Duodenal mucosa (tissue), 2 donors: Measurements from ENCODE around the gene UGT1A8.
"Not testable (repeated sequence)": the region's sequence is repeated elsewhere in the genome, so short reads cannot be mapped to it uniquely, and the experiment has no call there.

ENCODE experiments used
- H3K27ac ChIP-seq: one replicate; pipeline ENCODE4 v1.7.0; 2013; ENCODE audit warnings: low read depth, low read length
- H3K27me3 ChIP-seq, 2 donors: one replicate each; pipeline ENCODE4 v1.7.0; 2013; ENCODE audit warnings: low read length in 2 of 2, control low read depth in 1 of 2; ENCODE audit not compliant: insufficient read depth in 2 of 2, control insufficient read depth in 1 of 2
- H3K36me3 ChIP-seq, 2 donors: one replicate each; pipeline ENCODE4 v1.7.0; 2013; ENCODE audit warnings: low read length in 2 of 2, control low read depth in 1 of 2; ENCODE audit not compliant: insufficient read depth in 2 of 2, control insufficient read depth in 1 of 2
- H3K4me1 ChIP-seq, 2 donors: one replicate each; pipeline ENCODE4 v1.7.0; 2013; ENCODE audit warnings: low read length in 2 of 2, control low read depth in 1 of 2; ENCODE audit not compliant: insufficient read depth in 2 of 2, control insufficient read depth in 1 of 2
- H3K4me3 ChIP-seq, 2 donors: one replicate each; pipeline ENCODE4 v1.7.0; 2013; ENCODE audit warnings: low read length in 2 of 2, low read depth in 1 of 2
- H3K9ac ChIP-seq, 2 donors: one replicate each; pipeline ENCODE4 v1.7.0; 2013; ENCODE audit warnings: low read length in 2 of 2, low read depth in 1 of 2
- H3K9me3 ChIP-seq, 2 donors: one replicate each; pipeline ENCODE4 v1.7.0; 2013; ENCODE audit warnings: low read length in 2 of 2, control low read depth in 1 of 2; ENCODE audit not compliant: control insufficient read depth in 1 of 2

UGT1A8 gene

GRCh38 chr2:233638836-233639235 lies 21.4 kb downstream of the UGT1A8 start:
- Histone ChIP-seq H3K27me3 (no peaks in the 10 kb centered on the region), H3K9me3 (no peaks in the 10 kb centered on the region), H3K4me1 (peaks cover 0 to 4% of the 10 kb centered on the region in 2 donors), H3K27ac (no peak overlapping the region), H3K4me3 (peak overlapping the region; percentile 43 to 50), H3K9ac (no peak overlapping the region), H3K36me3 (no peaks in the 10 kb centered on the region)

GRCh38 chr2:233639860-233640259 lies 22.4 kb downstream of the UGT1A8 start:
- Histone ChIP-seq H3K4me3 (peak overlapping the region in 1 of 2 donors; percentile 1), H3K27ac (no peak overlapping the region), H3K9me3 (peaks cover 0 to 1% of the 10 kb centered on the region in 2 donors), H3K27me3 (no peaks in the 10 kb centered on the region), H3K9ac (no peak overlapping the region), H3K36me3 (no peaks in the 10 kb centered on the region), H3K4me1 (peaks cover 0 to 4% of the 10 kb centered on the region in 2 donors)

- Histone ChIP-seq H3K4me1 (peaks cover 0 to 4% of the 10 kb centered on the region in 2 donors), H3K9ac (no peak overlapping the region), H3K4me3 (no peak overlapping the region), H3K27me3 (no peaks in the 10 kb centered on the region), H3K9me3 (peaks cover 13 to 15% of the 10 kb centered on the region in 2 donors), H3K27ac (no peak overlapping the region), H3K36me3 (no peaks in the 10 kb centered on the region)
These were observed 25.7 kb downstream of the UGT1A8 start for GRCh38 chr2:233643128-233643527.

GRCh38 chr2:233646033-233646432 lies 28.6 kb downstream of the UGT1A8 start:
- H3K9ac ChIP-seq, H3K4me1 ChIP-seq, H3K27me3 ChIP-seq, H3K4me3 ChIP-seq, H3K27ac ChIP-seq, H3K36me3 ChIP-seq: not testable (repeated sequence)
- H3K9me3 ChIP-seq = peaks cover 13 to 15% of the 10 kb centered on the region in 2 donors

- Histone ChIP-seq H3K27me3 (no peaks in the 10 kb centered on the region), H3K27ac (no peak overlapping the region), H3K36me3 (no peaks in the 10 kb centered on the region), H3K9ac (no peak overlapping the region), H3K4me1 (peaks cover 0 to 5% of the 10 kb centered on the region in 2 donors), H3K4me3 (no peak overlapping the region), H3K9me3 (peaks cover 5 to 8% of the 10 kb centered on the region in 2 donors)
These were observed 33.5 kb downstream of the UGT1A8 start for GRCh38 chr2:233650981-233651380.

- Histone ChIP-seq H3K4me1 (peaks cover 0 to 5% of the 10 kb centered on the region in 2 donors), H3K9ac (no peak overlapping the region), H3K9me3 (peaks cover 4% of the 10 kb centered on the region in 2 donors), H3K36me3 (no peaks in the 10 kb centered on the region), H3K4me3 (no peak overlapping the region), H3K27me3 (no peaks in the 10 kb centered on the region), H3K27ac (no peak overlapping the region)
These were observed 34.0 kb downstream of the UGT1A8 start for GRCh38 chr2:233651430-233651829.

- Histone ChIP-seq H3K9ac (no peak overlapping the region), H3K4me3 (no peak overlapping the region), H3K9me3 (no peaks in the 10 kb centered on the region), H3K27me3 (no peaks in the 10 kb centered on the region), H3K4me1 (peaks cover 0 to 5% of the 10 kb centered on the region in 2 donors), H3K36me3 (no peaks in the 10 kb centered on the region), H3K27ac (no peak overlapping the region)
These were observed 37.1 kb downstream of the UGT1A8 start for GRCh38 chr2:233654501-233654900.

- no peak overlapping the region for H3K9ac ChIP-seq
- no peak overlapping the region for H3K27ac ChIP-seq
- H3K27me3 ChIP-seq = no peaks in the 10 kb centered on the region
- H3K9me3 ChIP-seq = no peaks in the 10 kb centered on the region
- H3K4me3 ChIP-seq = no peak overlapping the region
- H3K4me1 ChIP-seq = peaks cover 0 to 5% of the 10 kb centered on the region in 2 donors
- H3K36me3 ChIP-seq = no peaks in the 10 kb centered on the region
These were observed 37.6 kb downstream of the UGT1A8 start for GRCh38 chr2:233655043-233655442.

GRCh38 chr2:233655943-233656342 lies 38.5 kb downstream of the UGT1A8 start:
- not testable (repeated sequence) for H3K9me3 ChIP-seq, H3K4me1 ChIP-seq, H3K9ac ChIP-seq, H3K4me3 ChIP-seq, H3K27ac ChIP-seq, H3K27me3 ChIP-seq, H3K36me3 ChIP-seq

GRCh38 chr2:233656443-233656842 lies 39.0 kb downstream of the UGT1A8 start:
- no peaks in the 10 kb centered on the region for H3K27me3 ChIP-seq
- no peak overlapping the region for H3K4me3 ChIP-seq
- H3K4me1 ChIP-seq = peaks cover 0 to 5% of the 10 kb centered on the region in 2 donors
- H3K36me3 ChIP-seq = no peaks in the 10 kb centered on the region
- no peak overlapping the region for H3K27ac ChIP-seq
- no peaks in the 10 kb centered on the region for H3K9me3 ChIP-seq
- no peak overlapping the region for H3K9ac ChIP-seq

- peaks cover 0 to 5% of the 10 kb centered on the region in 2 donors for H3K4me1 ChIP-seq
- H3K27me3 ChIP-seq = no peaks in the 10 kb centered on the region
- no peak overlapping the region for H3K9ac ChIP-seq
- H3K36me3 ChIP-seq = no peaks in the 10 kb centered on the region
- H3K27ac ChIP-seq = no peak overlapping the region
- no peak overlapping the region for H3K4me3 ChIP-seq
- H3K9me3 ChIP-seq = peaks cover 0 to 2% of the 10 kb centered on the region in 2 donors
These were observed 41.2 kb downstream of the UGT1A8 start for GRCh38 chr2:233658610-233659009.
